Measurements from ENCODE around the gene KAZN.

KAZN gene

GRCh38 chr1:14648896-14649855 lies 50.7 kb downstream of the KAZN start:
- DNase-seq: no peak

- DNase-seq: no peak
Measured at GRCh38 chr1:14649976-14650375, 51.5 kb downstream of the KAZN start.

GRCh38 chr1:14650951-14651350 lies 52.5 kb downstream of the KAZN start:
- no peak for DNase-seq

- no peak for DNase-seq
Measured at GRCh38 chr1:14652840-14653239, 54.4 kb downstream of the KAZN start.

- DNase-seq: no peak
Measured at GRCh38 chr1:14653461-14653960, 55.0 kb downstream of the KAZN start.

- no peak for DNase-seq
Measured at GRCh38 chr1:14654554-14654953, 56.1 kb downstream of the KAZN start.

GRCh38 chr1:14655385-14655784 lies 56.9 kb downstream of the KAZN start:
- DNase-seq: no peak

- DNase-seq: no peak
Measured at GRCh38 chr1:14656384-14656937, 58.0 kb downstream of the KAZN start.

- DNase-seq: no peak
Measured at GRCh38 chr1:14658642-14659041, 60.2 kb downstream of the KAZN start.

GRCh38 chr1:14659913-14660312 lies 61.4 kb downstream of the KAZN start:
- no peak for DNase-seq

GRCh38 chr1:14660801-14661200 lies 62.3 kb downstream of the KAZN start:
- DNase-seq: no peak

- DNase-seq: no peak
Measured at GRCh38 chr1:14661222-14661621, 62.7 kb downstream of the KAZN start.

GRCh38 chr1:14662116-14662515 lies 63.6 kb downstream of the KAZN start:
- DNase-seq: no peak

GRCh38 chr1:14663773-14664172 lies 65.3 kb downstream of the KAZN start:
- DNase-seq: no peak

- DNase-seq: no peak
Measured at GRCh38 chr1:14666373-14666772, 67.9 kb downstream of the KAZN start.

GRCh38 chr1:14666962-14667650 lies 68.6 kb downstream of the KAZN start:
- DNase-seq: no peak

GRCh38 chr1:14667651-14667984 lies 69.1 kb downstream of the KAZN start:
- no peak for DNase-seq

GRCh38 chr1:14668538-14668937 lies 70.1 kb downstream of the KAZN start:
- no peak for DNase-seq

GRCh38 chr1:14672005-14672404 lies 73.5 kb downstream of the KAZN start:
- no peak for DNase-seq

GRCh38 chr1:14674030-14674429 lies 75.5 kb downstream of the KAZN start:
- DNase-seq: no peak

GRCh38 chr1:14676400-14676799 lies 77.9 kb downstream of the KAZN start:
- no peak for DNase-seq

- DNase-seq: no peak
Measured at GRCh38 chr1:14677292-14677971, 78.9 kb downstream of the KAZN start.

- DNase-seq: no peak
Measured at GRCh38 chr1:14678011-14678638, 79.6 kb downstream of the KAZN start.
